H1 (cell line): ENCODE results near the gene CD72. TPM values are rescaled to one million over a fixed set of nuclear protein-coding genes. Genes with fewer than 3 reads are reported as not detected.

Source experiments
- CTCF ChIA-PET: fragments of 300-600 bp; sonication (Branson Sonifier 250); formaldehyde crosslinking; loops from one replicate; lab custom pipeline; 2021; ENCODE audit not compliant: partially characterized antibody; lab: Charles Lee
- POLR2A ChIA-PET: fragments of 300-600 bp; sonication (Branson Sonifier 250); formaldehyde crosslinking; loops from one replicate; lab custom pipeline; 2021; ENCODE audit warnings: inconsistent platforms; ENCODE audit not compliant: partially characterized antibody; lab: Charles Lee
- DNase-seq, 2 experiments: peaks; one replicate each; pipeline versions ENCODE4 v3.0.0 to v3.0.0-alpha.2; 2010 to 2022; ENCODE audit warnings: low spot score in 2 of 2, low read depth in 1 of 2, mixed read lengths in 1 of 2
- FAIRE-seq: peaks from 2 replicates; lab custom pipeline; 2011; peaks lifted over from hg19 to GRCh38; lab: Jason Lieb, UNC
- H2AFZ ChIP-seq: 2 replicates; pipeline ENCODE4 v1.8.1; 2012; ENCODE audit warnings: low read length, inconsistent platforms
- H2AK5ac ChIP-seq: 2 replicates; pipeline ENCODE4 v1.6.1; 2013; ENCODE audit warnings: low read depth, low read length
- H2BK120ac ChIP-seq: replicated peaks from 2 replicates; pipeline ENCODE3; 2013; ENCODE audit warnings: low read depth, low read length, inconsistent platforms
- H2BK12ac ChIP-seq: 2 replicates; pipeline ENCODE4 v1.6.1; 2013; ENCODE audit warnings: low read depth, low read length
- H2BK15ac ChIP-seq: 2 replicates; pipeline ENCODE4 v1.6.1; 2013; ENCODE audit warnings: low read length
- H2BK20ac ChIP-seq: 2 replicates; pipeline ENCODE4 v1.6.1; 2013; ENCODE audit warnings: low read length
- H2BK5ac ChIP-seq: 2 replicates; pipeline ENCODE4 v1.6.1; 2013; ENCODE audit warnings: low read depth, low read length
- H3K14ac ChIP-seq: 2 replicates; pipeline ENCODE4 v1.6.1; 2013; ENCODE audit warnings: inconsistent platforms; ENCODE audit not compliant: insufficient read length
- H3K18ac ChIP-seq: 2 replicates; pipeline ENCODE4 v1.6.1; 2013; ENCODE audit warnings: low read length; ENCODE audit errors: extremely low read depth
- H3K23ac ChIP-seq: 2 replicates; pipeline ENCODE4 v1.6.1; 2013; ENCODE audit warnings: inconsistent platforms; ENCODE audit not compliant: insufficient read length
- H3K23me2 ChIP-seq: 2 replicates; pipeline ENCODE4 v1.6.1; 2013; ENCODE audit warnings: low read depth, low read length
- H3K27ac ChIP-seq: 2 replicates; pipeline ENCODE4 v1.6.1; 2011; ENCODE audit warnings: low read depth, low read length, inconsistent platforms
- H3K27me3 ChIP-seq, 4 experiments: replicated peaks in 1 of 4; 1 replicate in 1 of 4; 2 replicates in 3 of 4; pipeline versions ENCODE4 v1.6.1 to v1.8.1; 2011 to 2013; ENCODE audit warnings: low read length in 3 of 4, mild to moderate bottlenecking in 3 of 4, inconsistent platforms in 2 of 4, mixed read lengths in 2 of 4, moderate library complexity in 1 of 4; ENCODE audit not compliant: control insufficient read depth in 3 of 4, insufficient read depth in 3 of 4; ENCODE audit errors: extremely low read depth in 1 of 4
- H3K36me3 ChIP-seq, 4 experiments: 2 replicates each; pipeline versions ENCODE4 v1.6.1 to v1.8.1; 2011 to 2013; ENCODE audit warnings: mild to moderate bottlenecking in 4 of 4, low read length in 3 of 4, moderate library complexity in 2 of 4, control low read depth in 1 of 4, inconsistent platforms in 1 of 4; ENCODE audit not compliant: insufficient read depth in 4 of 4, control insufficient read depth in 2 of 4
- H3K4ac ChIP-seq: replicated peaks from 2 replicates; pipeline ENCODE3; 2013; ENCODE audit warnings: low read length, low read depth, mixed read lengths, inconsistent platforms; ENCODE audit not compliant: insufficient read length
- H3K4me1 ChIP-seq, 4 experiments: replicated peaks in 1 of 4; 1 replicate in 1 of 4; 2 replicates in 3 of 4; pipeline versions ENCODE4 v1.6.1 to v1.8.1; 2011 to 2013; ENCODE audit warnings: low read length in 3 of 4, inconsistent platforms in 2 of 4, mixed read lengths in 1 of 4; ENCODE audit not compliant: insufficient read depth in 4 of 4, control insufficient read depth in 3 of 4
- H3K4me2 ChIP-seq, 2 experiments: 2 replicates each; pipeline versions ENCODE4 v1.6.1 to v1.8.1; 2011 to 2013; ENCODE audit warnings: low read depth in 2 of 2, low read length in 2 of 2, control low read depth in 1 of 2, inconsistent platforms in 1 of 2, mild to moderate bottlenecking in 1 of 2; ENCODE audit not compliant: insufficient read depth in 1 of 2
- H3K4me3 ChIP-seq, 4 experiments: fragments of 200-600, 300-600 bp in 1 of 4; sonication (generic), shearing (Covaris generic), sonication (Bioruptor Twin) in 1 of 4; 2 replicates each; pipeline versions ENCODE4 v1.5.1 to v1.8.1; 2011 to 2016; ENCODE audit warnings: low read length in 4 of 4, low read depth in 3 of 4, control low read depth in 2 of 4, inconsistent platforms in 2 of 4, mild to moderate bottlenecking in 2 of 4, mixed read lengths in 1 of 4, moderate library complexity in 1 of 4; ENCODE audit not compliant: insufficient read depth in 2 of 4; ENCODE audit errors: extremely low read depth in 1 of 4
- H3K56ac ChIP-seq: replicated peaks from 2 replicates; pipeline ENCODE3; 2013; ENCODE audit warnings: low read depth, mild to moderate bottlenecking, mixed read lengths, low read length, inconsistent platforms; ENCODE audit not compliant: insufficient read length
- H3K79me1 ChIP-seq: 2 replicates; pipeline ENCODE4 v1.6.1; 2013; ENCODE audit warnings: low read depth, low read length, control low read depth
- H3K79me2 ChIP-seq, 2 experiments: 2 replicates each; pipeline versions ENCODE4 v1.6.1 to v1.8.1; 2012 to 2013; ENCODE audit warnings: low read length in 2 of 2, mild to moderate bottlenecking in 2 of 2, inconsistent platforms in 1 of 2; ENCODE audit not compliant: insufficient read depth in 2 of 2, control insufficient read depth in 1 of 2
- H3K9ac ChIP-seq, 4 experiments: replicated peaks in 1 of 4; 1 replicate in 1 of 4; 2 replicates in 3 of 4; pipeline versions ENCODE4 v1.6.1 to v1.8.1; 2011 to 2013; ENCODE audit warnings: low read depth in 3 of 4, low read length in 3 of 4, control low read depth in 2 of 4, mild to moderate bottlenecking in 2 of 4, moderate library complexity in 2 of 4, inconsistent platforms in 1 of 4; ENCODE audit errors: extremely low read depth in 1 of 4
- H3K9me3 ChIP-seq, 2 experiments: 2 replicates each; pipeline versions ENCODE4 v1.6.1 to v1.8.1; 2012 to 2013; ENCODE audit warnings: mild to moderate bottlenecking in 2 of 2, moderate library complexity in 2 of 2, control low read depth in 1 of 2, inconsistent platforms in 1 of 2, low read depth in 1 of 2, low read length in 1 of 2, mixed read lengths in 1 of 2; ENCODE audit not compliant: insufficient read depth in 2 of 2
- H4K20me1 ChIP-seq, 2 experiments: replicated peaks in 1 of 2; 2 replicates each; pipeline versions ENCODE3 to v1.8.1; 2011 to 2013; ENCODE audit warnings: inconsistent platforms in 2 of 2, low read length in 2 of 2, mild to moderate bottlenecking in 1 of 2; ENCODE audit not compliant: insufficient read depth in 2 of 2, control insufficient read depth in 1 of 2
- H4K5ac ChIP-seq: 2 replicates; pipeline ENCODE4 v1.6.1; 2013; ENCODE audit warnings: low read length, low read depth, mixed read lengths, inconsistent platforms; ENCODE audit not compliant: insufficient read length
- H4K8ac ChIP-seq: 2 replicates; pipeline ENCODE4 v1.8.0; 2013; ENCODE audit warnings: mild to moderate bottlenecking, moderate library complexity, low read length, inconsistent platforms; ENCODE audit not compliant: insufficient read depth; ENCODE audit errors: extremely low read depth
- H4K91ac ChIP-seq: replicated peaks from 2 replicates; pipeline ENCODE3; 2013; ENCODE audit warnings: low read length, mixed read lengths, inconsistent platforms; ENCODE audit not compliant: insufficient read length
- POU5F1 ChIP-seq: IDR thresholded peaks from 2 replicates; pipeline ENCODE4 v1.6.1; 2011; ENCODE audit warnings: low read depth, mild to moderate bottlenecking, low read length, moderate library complexity
- SIX5 ChIP-seq: IDR thresholded peaks from 2 replicates; pipeline ENCODE4 v1.6.1; 2011; ENCODE audit warnings: mild to moderate bottlenecking, low read depth, low read length
- ZNF274 ChIP-seq: IDR thresholded peaks from 2 replicates; pipeline ENCODE4 v1.7.0; 2012; ENCODE audit warnings: low read length, borderline replicate concordance; ENCODE audit errors: extremely low read depth
- WGBS, 2 experiments: shearing (Covaris generic) in 1 of 2; methylation state at CpG; one replicate each; pipeline versions ENCODE4 v1.1.6 to v1.1.7; 2013 to 2015; ENCODE audit warnings: low lambda C conversion rate in 2 of 2, mixed read lengths in 2 of 2, inconsistent platforms in 1 of 2, low coverage in 1 of 2, missing lambda C conversion rate in 1 of 2; ENCODE audit not compliant: insufficient replicate concordance in 2 of 2, insufficient coverage in 1 of 2, insufficient read length in 1 of 2; ENCODE audit errors: extremely low coverage in 1 of 2, missing lambda C conversion rate in 1 of 2; 5-methylcytosine and 5-hydroxymethylcytosine counted together
- polyA plus RNA-seq, 7 experiments: library from polyadenylated mRNA; depleted of rRNA in 3 of 7; stranded (reverse) in 5 of 7; unstranded in 2 of 7; fragments of >200 nt in 5 of 7; fragments of 200-250 nt in 2 of 7; gene quantifications; 1 replicate in 5 of 7; 2 replicates in 1 of 7; 4 replicates in 1 of 7; pipeline versions ENCODE4 v1.2.1 to v1.2.3, GENCODE V29; 2011 to 2013; ENCODE audit warnings: missing spikeins in 2 of 7, mixed read lengths in 2 of 7
- total RNA-seq: library from RNA; stranded (reverse); fragmentation: NEBNext Ultra II Directional; extraction: Animal tissue kit (Norgen Biotek cat#: 25700); gene quantifications from 2 replicates; pipeline ENCODE4 v1.2.1, GENCODE V29; 2021
- TF ChIP-seq, protein P1 (sequence below): IDR thresholded peaks from 2 replicates; pipeline ENCODE4 v1.6.1; 2012; ENCODE audit warnings: inconsistent platforms
- TF ChIP-seq, protein P2 (sequence below): IDR thresholded peaks from 2 replicates; pipeline ENCODE4 v1.6.1; 2012; ENCODE audit warnings: low read length, inconsistent platforms

The CD72 gene
- total and polyA plus RNA-seq, 2 of the 8 experiments (the other 6 are each of a cell fraction or from before 2014, with no cell fraction given): 4.0 to 4.5 TPM

DNA sequence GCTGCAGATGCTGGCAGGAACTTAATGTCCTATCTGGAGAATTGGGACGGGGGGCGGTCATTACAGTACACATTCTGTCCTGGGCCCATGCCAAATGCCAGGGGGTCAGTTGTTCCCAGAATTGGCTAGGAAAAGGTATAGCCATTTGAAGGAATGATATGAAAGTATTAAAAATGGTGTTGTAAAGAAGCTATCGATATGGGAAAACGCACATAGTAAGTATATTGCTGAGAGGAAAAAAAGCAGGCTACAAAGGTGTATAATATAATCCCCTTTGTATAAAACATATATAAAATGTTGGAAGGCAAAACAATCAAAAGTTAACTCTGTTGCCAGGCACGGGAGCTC, 47.2 kb upstream of the CD72 start:
- H3K9me3 ChIP-seq: no peaks in the 10 kb centered on the region
- no peak overlapping the region for H3K14ac ChIP-seq
- TF ChIP-seq SIX5 (no peak), POU5F1 (no peak), ZNF274 (no peak)
- TF ChIP-seq, protein P1, sequence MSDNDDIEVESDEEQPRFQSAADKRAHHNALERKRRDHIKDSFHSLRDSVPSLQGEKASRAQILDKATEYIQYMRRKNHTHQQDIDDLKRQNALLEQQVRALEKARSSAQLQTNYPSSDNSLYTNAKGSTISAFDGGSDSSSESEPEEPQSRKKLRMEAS: no peak
- TF ChIP-seq, protein P2, sequence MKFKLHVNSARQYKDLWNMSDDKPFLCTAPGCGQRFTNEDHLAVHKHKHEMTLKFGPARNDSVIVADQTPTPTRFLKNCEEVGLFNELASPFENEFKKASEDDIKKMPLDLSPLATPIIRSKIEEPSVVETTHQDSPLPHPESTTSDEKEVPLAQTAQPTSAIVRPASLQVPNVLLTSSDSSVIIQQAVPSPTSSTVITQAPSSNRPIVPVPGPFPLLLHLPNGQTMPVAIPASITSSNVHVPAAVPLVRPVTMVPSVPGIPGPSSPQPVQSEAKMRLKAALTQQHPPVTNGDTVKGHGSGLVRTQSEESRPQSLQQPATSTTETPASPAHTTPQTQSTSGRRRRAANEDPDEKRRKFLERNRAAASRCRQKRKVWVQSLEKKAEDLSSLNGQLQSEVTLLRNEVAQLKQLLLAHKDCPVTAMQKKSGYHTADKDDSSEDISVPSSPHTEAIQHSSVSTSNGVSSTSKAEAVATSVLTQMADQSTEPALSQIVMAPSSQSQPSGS: no peak
- no peak overlapping the region; the same call in 1 of the 2 replicates for H2BK12ac ChIP-seq
- H2AFZ ChIP-seq: peak overlapping the region; percentile 68; the same call in 1 of the 2 replicates
- H3K9ac ChIP-seq: no peak overlapping the region
- H4K8ac ChIP-seq: no peak overlapping the region
- peak overlapping the region; percentile 57 to 74 for H3K4me2 ChIP-seq
- WGBS, 2 experiments: 43% methylated on average over 5 of the region's 5 CpGs; no CpG with 5 or more reads in 1 of the 2 experiments
- no peak overlapping the region for H4K5ac ChIP-seq
- H3K4me1 ChIP-seq: peaks cover 0 to 5% (median 1%) of the 10 kb centered on the region in 4 experiments; a peak in 5 of 7 replicates
- H2AK5ac ChIP-seq: no peak overlapping the region
- no peak overlapping the region for H3K4ac ChIP-seq
- no peak overlapping the region for H2BK5ac ChIP-seq
- CTCF ChIA-PET: interaction anchor here (0.7 to 15.9 kb wide), 11 partner anchors 8 to 64 kb away, joined by 3 to 347 read pairs (median 7); partner anchors contain the start of genes CCDC107, CREB3, RMRP and SIT1
- H3K27ac ChIP-seq: no peak overlapping the region
- H3K18ac ChIP-seq: 0 out of 2 replicates have a peak overlapping the region, but pooled peaks have one; percentile 32
- FAIRE-seq (no peak), DNase-seq (no peak)
- H2BK15ac ChIP-seq: no peak overlapping the region
- POLR2A ChIA-PET: interaction anchor here (0.7 to 6.6 kb wide), 14 partner anchors 8 to 149 kb away, joined by 3 to 65 read pairs (median 4); partner anchors contain the start of genes CA9, CREB3, GBA2 and RGP1
- H2BK20ac ChIP-seq: no peak overlapping the region
- H3K27me3 ChIP-seq: no peaks in the 10 kb centered on the region
- H3K79me2 ChIP-seq: no peaks in the 10 kb centered on the region; a peak in 1 of 4 replicates
- peaks cover 2% of the 10 kb centered on the region; the same call in 1 of the 2 replicates for H3K79me1 ChIP-seq
- H3K56ac ChIP-seq: no peak overlapping the region
- H4K91ac ChIP-seq: no peak overlapping the region
- H4K20me1 ChIP-seq: peaks cover 0 to 2% of the 10 kb centered on the region in 2 experiments
- H3K4me3 ChIP-seq: peak overlapping the region; percentile 5 to 78 (median 29); a peak in 6 of 8 replicates
- peaks cover 6 to 28% (median 13%) of the 10 kb centered on the region in 4 experiments for H3K36me3 ChIP-seq
- H2BK120ac ChIP-seq: no peak overlapping the region
- H3K23me2 ChIP-seq: peaks cover 4% of the 10 kb centered on the region; the same call in 1 of the 2 replicates
- no peak overlapping the region for H3K23ac ChIP-seq
